Hypothalamus (tissue), 51 donors: Measurements from ENCODE around the gene ZBTB5.
"Not testable (repeated sequence)": the region's sequence is repeated elsewhere in the genome, so short reads cannot be mapped to it uniquely, and the experiment has no call there.

Experiments used
- DNase-seq, 51 donors: peaks; one replicate each; lab custom pipeline; 2025; lab: John Stamatoyannopoulos, UW

Gene ZBTB5

DNA sequence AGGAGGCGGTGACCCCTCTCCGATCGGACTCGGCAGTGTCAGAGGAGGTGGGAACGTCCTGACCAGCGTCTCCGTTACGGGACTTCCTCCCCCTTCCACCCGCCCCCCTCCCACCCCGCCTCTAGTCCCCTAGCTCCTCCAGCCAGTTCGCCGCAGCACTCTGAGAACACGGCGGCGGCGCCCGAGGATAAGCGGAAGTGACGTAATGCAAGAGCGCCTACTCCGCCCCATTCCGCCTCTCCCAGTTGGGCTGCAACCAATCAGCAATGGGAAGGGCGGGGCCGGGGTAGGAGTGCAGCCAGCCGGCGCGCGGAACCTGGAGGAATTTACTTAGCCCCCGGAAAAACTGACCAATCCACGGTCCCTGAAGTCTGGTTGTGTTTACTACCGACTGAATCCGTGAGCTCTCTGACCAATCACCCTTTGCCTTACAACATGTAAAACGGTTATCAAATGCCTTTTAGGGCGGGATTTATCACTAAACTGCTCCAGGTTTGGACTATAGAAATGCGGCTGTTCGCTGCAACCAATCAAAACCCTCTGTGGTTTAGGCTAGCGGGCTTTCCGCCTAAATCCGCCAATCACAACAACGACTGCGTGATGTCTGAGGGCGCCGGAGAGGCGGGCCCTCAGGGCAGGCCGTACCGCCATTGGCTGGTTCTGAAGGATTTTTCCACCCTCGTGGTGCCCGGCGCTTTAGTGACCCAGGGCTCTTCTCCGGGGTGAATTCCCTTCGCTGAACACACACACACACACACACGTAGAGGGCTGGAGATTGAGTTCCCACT lies at the start of gene ZBTB5:
TSS of gene ZBTB5 (minus strand) at position 202 of the 788 bp plus-strand sequence. CDS start 22,899 bp downstream, outside the sequence.
- DNase-seq: peak; percentile 91 to 100 (median 99)

GRCh38 chr9:37514999-37515398 lies 49.7 kb upstream of the ZBTB5 start:
- no peak for DNase-seq

- DNase-seq: not testable (repeated sequence)
These were observed 49.2 kb upstream of the ZBTB5 start for GRCh38 chr9:37514415-37514814.

DNA sequence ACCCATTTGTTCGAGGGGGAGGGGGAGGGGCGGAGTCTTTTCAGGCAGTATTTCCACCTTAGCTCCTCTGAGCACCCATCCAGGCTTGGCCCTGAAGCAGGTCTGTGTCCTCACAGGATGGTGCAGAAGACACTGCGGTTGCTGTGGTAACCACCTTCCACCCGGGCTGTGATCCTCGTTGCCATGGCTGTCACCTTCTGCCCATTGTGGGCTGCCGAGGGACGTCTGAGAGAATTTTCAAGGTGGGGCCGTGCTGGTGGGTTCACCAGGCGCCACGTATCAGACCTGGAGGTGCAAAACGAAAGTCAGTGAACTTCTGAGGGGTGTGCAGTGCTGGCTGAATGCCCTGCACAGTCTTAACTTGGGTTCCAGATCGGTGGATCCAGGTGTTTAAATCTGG lies 47.2 kb upstream of the ZBTB5 start:
- DNase-seq: peak in 1 of 51 donors; percentile 4

GRCh38 chr9:37511016-37512010 lies 46.1 kb upstream of the ZBTB5 start:
- DNase-seq: no peak

DNA sequence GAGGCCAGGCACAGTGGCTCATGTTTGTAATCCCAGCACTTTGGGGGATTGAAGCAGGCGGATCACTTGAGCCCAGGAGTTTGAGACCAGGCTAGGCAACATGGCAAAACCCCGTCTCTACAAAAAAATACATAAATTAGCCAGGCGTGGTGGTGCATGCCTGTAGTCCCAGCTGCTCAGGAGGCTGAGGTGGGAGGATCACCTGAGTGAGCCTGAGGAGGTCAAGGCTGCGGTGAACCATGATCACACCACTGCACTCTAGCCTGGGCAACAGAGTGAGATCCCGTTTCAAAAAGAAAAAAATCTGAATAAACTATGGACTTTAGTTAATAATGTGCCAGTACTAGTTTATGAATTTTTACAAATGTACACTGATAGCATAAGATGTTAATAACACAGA lies 44.8 kb upstream of the ZBTB5 start:
- DNase-seq: not testable (repeated sequence)

- DNase-seq: no peak
These were observed 44.3 kb upstream of the ZBTB5 start for GRCh38 chr9:37509536-37509935.

DNA sequence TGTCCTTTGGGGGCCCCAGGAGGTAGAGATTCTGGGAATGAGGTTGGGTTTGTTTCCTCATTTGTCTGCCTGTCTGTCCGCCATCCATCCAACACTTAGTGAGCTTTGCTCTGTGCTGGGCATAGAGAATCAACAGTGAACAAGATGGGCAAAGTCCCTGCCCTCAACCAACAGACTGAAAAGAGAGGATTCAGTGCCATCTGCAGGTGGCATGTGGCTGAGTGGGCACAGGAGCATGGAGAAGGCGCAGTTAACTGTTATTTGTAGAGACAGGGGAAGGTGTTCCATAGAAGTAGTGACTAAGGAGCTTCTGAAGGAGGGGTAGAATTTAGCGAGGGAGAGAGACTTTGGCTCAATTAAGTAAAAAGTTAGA lies 43.6 kb upstream of the ZBTB5 start:
- DNase-seq: peak in 1 of 51 donors; percentile 4

GRCh38 chr9:37508135-37508833 lies 43.0 kb upstream of the ZBTB5 start:
- DNase-seq: no peak

DNA sequence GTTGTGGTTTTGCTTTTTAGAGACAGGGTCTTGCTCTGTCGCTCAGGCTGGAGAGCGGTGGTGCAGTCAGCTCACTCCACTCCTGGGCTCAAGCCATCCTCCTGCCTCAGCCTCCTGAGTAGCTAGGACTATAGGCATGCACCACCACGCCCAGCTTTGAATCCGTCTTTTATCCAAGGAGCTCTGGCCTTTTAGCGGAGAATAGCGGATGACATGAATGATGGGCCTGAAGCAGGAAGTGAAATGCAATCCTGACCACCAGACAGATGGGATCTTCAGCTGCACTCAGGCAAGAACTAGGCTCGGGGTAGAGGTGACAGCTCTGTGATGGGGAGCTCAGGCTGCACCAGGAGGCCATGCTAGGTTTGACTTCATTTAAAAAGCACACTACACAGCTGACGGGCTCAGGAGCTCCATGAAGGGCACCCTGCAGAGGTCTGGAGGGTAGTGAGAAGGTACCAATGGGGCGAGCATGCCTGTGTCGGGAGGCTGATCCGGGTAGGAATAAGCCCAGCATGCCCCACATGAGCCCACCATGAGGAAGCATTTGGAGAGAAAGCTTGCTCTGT lies 42.4 kb upstream of the ZBTB5 start:
- DNase-seq: no peak

GRCh38 chr9:37504605-37505004 lies 39.4 kb upstream of the ZBTB5 start:
- DNase-seq: no peak

- peak in 1 of 51 donors; percentile 8 for DNase-seq
These were observed 38.5 kb upstream of the ZBTB5 start for GRCh38 chr9:37503736-37504135.

- DNase-seq: no peak
These were observed 36.8 kb upstream of the ZBTB5 start for GRCh38 chr9:37501957-37502596.

DNA sequence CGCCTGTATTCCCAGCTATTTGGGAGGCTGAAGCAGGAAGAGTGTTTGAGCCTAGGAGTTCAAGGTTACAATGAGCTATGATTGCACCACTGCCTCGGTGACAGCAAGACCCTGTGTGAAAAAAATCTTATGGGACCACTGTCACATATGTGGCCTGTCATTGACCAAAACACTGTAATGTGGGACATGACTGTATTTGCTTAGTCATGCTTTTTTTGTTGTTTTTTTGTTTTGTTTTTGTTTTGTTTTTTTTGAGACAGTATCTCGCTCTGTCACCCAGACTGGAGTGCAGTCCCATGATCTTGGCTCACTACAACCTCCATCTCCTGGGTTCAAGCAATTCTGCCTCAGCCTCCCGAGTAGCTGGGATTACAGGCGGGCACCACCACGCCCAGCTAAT lies 34.0 kb upstream of the ZBTB5 start:
- DNase-seq: no peak

DNA sequence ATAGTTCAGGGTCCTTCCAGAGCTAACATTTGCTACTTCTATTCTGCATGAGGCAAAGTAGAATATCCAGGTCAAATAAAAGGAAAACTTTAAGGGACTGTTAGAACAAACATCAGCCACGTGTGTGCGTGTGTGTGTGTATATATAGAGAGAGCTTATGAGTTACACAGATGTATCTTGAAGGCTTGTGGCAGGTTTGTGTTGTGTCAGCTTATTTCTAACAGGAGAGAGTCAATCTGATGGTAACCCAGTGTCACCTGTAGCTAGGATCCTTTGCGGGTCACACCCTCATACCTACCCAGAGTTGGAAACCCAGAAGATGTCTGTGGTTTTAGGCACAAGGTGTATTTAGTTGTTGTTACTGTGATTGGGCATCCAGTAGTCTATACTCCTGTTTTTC lies 33.2 kb upstream of the ZBTB5 start:
- DNase-seq: no peak

DNA sequence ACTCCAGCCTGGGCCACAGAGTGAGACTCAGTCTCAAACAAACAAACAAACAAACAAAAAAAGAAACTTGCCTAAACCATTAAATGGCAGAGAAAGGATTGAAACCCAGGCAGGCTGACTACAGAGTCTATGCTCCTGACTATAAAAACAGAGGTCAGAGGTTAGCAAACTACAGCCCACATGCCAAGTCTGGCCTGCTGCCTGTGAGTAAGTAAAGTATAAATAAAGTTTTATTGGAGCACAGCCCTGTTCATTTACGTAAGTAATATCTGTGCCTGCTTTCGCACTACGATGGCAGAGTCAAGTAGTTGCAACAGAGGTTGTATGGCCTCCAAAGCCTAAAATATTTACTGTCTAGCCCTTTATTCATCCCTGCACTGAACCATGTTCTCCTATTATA lies 32.1 kb upstream of the ZBTB5 start:
- no peak for DNase-seq

DNA sequence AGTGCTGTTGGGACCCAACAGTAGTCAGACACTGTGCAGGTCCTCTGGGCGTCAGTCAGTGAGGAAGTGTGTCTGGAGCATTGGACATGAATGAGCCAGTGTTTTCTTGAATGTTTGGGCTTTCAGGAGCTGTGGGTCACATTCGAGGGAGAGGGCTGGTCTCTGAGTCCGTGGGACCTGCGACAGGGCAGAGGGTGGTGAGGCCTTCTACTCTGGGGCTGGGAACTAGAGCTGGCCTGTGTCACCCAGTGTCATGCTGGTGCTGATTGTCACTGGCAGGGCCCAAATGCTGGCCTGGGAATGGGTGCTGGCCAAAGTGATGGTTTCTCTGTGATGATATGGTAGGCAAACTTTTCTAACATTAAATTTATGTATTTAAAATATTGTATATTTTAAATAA lies 30.8 kb upstream of the ZBTB5 start:
- DNase-seq: no peak

- DNase-seq: no peak
These were observed 30.3 kb upstream of the ZBTB5 start for GRCh38 chr9:37495571-37495970.

DNA sequence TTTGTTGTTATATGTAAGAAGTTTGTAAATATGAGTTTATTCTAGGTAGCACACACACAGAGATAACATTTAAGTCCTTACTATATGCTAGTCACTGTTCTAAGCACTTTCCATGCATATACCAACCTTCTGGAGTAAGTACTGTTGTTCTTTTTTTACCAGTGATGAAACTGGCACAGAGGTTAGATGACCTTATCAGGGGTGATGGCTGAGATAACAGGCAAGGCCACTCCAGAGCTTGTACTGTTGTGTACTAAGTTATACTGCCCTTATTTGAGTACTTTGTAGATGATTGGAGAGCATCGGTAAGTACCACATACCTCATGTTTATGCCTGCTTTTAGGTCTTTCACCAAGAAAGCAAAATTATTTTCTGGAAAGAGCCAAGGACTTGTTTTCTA lies 26.7 kb upstream of the ZBTB5 start:
- no peak for DNase-seq
